IPS-15b (cell line): ENCODE measurements around the gene PHF19.

ENCODE experiments used
- H3K27me3 ChIP-seq: one replicate; pipeline ENCODE4 v1.6.1; 2013; ENCODE audit warnings: low read length; ENCODE audit not compliant: control insufficient read depth, insufficient read depth
- H3K36me3 ChIP-seq: one replicate; pipeline ENCODE4 v1.6.1; 2013; ENCODE audit warnings: low read length; ENCODE audit not compliant: control insufficient read depth, insufficient read depth
- H3K4me1 ChIP-seq: one replicate; pipeline ENCODE4 v1.6.1; 2013; ENCODE audit warnings: mild to moderate bottlenecking, low read length; ENCODE audit not compliant: control insufficient read depth, insufficient read depth
- H3K4me3 ChIP-seq: one replicate; pipeline ENCODE4 v1.5.1; 2013; ENCODE audit warnings: low read depth, low read length
- H3K9ac ChIP-seq: one replicate; pipeline ENCODE4 v1.6.1; 2013; ENCODE audit warnings: low read depth, mild to moderate bottlenecking, low read length
- H3K9me3 ChIP-seq: one replicate; pipeline ENCODE4 v1.6.1; 2013; ENCODE audit warnings: mild to moderate bottlenecking, low read length; ENCODE audit not compliant: control insufficient read depth, insufficient read depth

The PHF19 gene

GRCh38 chr9:120853198-120853597 is 23.8 kb downstream of the PHF19 start:
- Histone ChIP-seq H3K9me3 (no peaks in the 10 kb centered on the region), H3K36me3 (peaks cover 9% of the 10 kb centered on the region), H3K27me3 (no peaks in the 10 kb centered on the region), H3K4me1 (peaks cover 16% of the 10 kb centered on the region), H3K4me3 (no peak overlapping the region), H3K9ac (no peak overlapping the region)

- no peak overlapping the region for H3K9ac ChIP-seq
- no peaks in the 10 kb centered on the region for H3K9me3 ChIP-seq
- H3K4me3 ChIP-seq, result no peak overlapping the region
- H3K4me1 ChIP-seq, result peaks cover 16% of the 10 kb centered on the region
- peaks cover 3% of the 10 kb centered on the region for H3K36me3 ChIP-seq
- no peaks in the 10 kb centered on the region for H3K27me3 ChIP-seq
Observed at GRCh38 chr9:120852240-120853010, 24.6 kb downstream of the PHF19 start.

- Histone ChIP-seq H3K4me1 (peaks cover 26% of the 10 kb centered on the region), H3K9me3 (no peaks in the 10 kb centered on the region), H3K36me3 (no peaks in the 10 kb centered on the region), H3K4me3 (no peak overlapping the region), H3K9ac (no peak overlapping the region), H3K27me3 (no peaks in the 10 kb centered on the region)
Observed at GRCh38 chr9:120851449-120851848, 25.5 kb downstream of the PHF19 start.

- no peaks in the 10 kb centered on the region for H3K36me3 ChIP-seq
- no peaks in the 10 kb centered on the region for H3K9me3 ChIP-seq
- H3K4me1 ChIP-seq, result peaks cover 28% of the 10 kb centered on the region
- no peak overlapping the region for H3K9ac ChIP-seq
- no peaks in the 10 kb centered on the region for H3K27me3 ChIP-seq
- no peak overlapping the region for H3K4me3 ChIP-seq
Observed at GRCh38 chr9:120850315-120850714, 26.7 kb downstream of the PHF19 start.

GRCh38 chr9:120846906-120847305 is 30.1 kb downstream of the PHF19 start:
- H3K4me1 ChIP-seq, result peaks cover 18% of the 10 kb centered on the region
- H3K9me3 ChIP-seq, result no peaks in the 10 kb centered on the region
- peak overlapping the region; percentile 20 for H3K9ac ChIP-seq
- no peaks in the 10 kb centered on the region for H3K36me3 ChIP-seq
- H3K4me3 ChIP-seq, result no peak overlapping the region
- no peaks in the 10 kb centered on the region for H3K27me3 ChIP-seq

- no peaks in the 10 kb centered on the region for H3K36me3 ChIP-seq
- no peak overlapping the region for H3K9ac ChIP-seq
- H3K4me1 ChIP-seq, result peaks cover 12% of the 10 kb centered on the region
- no peaks in the 10 kb centered on the region for H3K9me3 ChIP-seq
- H3K27me3 ChIP-seq, result no peaks in the 10 kb centered on the region
- H3K4me3 ChIP-seq, result no peak overlapping the region
Observed at GRCh38 chr9:120846251-120846889, 30.6 kb downstream of the PHF19 start.

- H3K36me3 ChIP-seq, result no peaks in the 10 kb centered on the region
- H3K9me3 ChIP-seq, result no peaks in the 10 kb centered on the region
- no peaks in the 10 kb centered on the region for H3K27me3 ChIP-seq
- H3K4me3 ChIP-seq, result no peak overlapping the region
- no peak overlapping the region for H3K9ac ChIP-seq
- H3K4me1 ChIP-seq, result peaks cover 12% of the 10 kb centered on the region
Observed at GRCh38 chr9:120845255-120845654, 31.7 kb downstream of the PHF19 start.

- Histone ChIP-seq H3K36me3 (no peaks in the 10 kb centered on the region), H3K4me1 (peaks cover 15% of the 10 kb centered on the region), H3K9ac (peak within 1 kb of the TSS; percentile 90), H3K4me3 (peak within 1 kb of the TSS; percentile 86), H3K27me3 (no peaks in the 10 kb centered on the region), H3K9me3 (no peaks in the 10 kb centered on the region)
Observed at GRCh38 chr9:120842685-120843485, 34.1 kb downstream of the PHF19 start, which contains the start of gene PSMD5. TSS of gene PSMD5 (minus strand) at chr9:120842922. CDS start at chr9:120842909, 13 bp downstream.

- Histone ChIP-seq H3K4me1 (peaks cover 12% of the 10 kb centered on the region), H3K9ac (peak overlapping the region; percentile 90), H3K27me3 (no peaks in the 10 kb centered on the region), H3K36me3 (no peaks in the 10 kb centered on the region), H3K4me3 (peak overlapping the region; percentile 86), H3K9me3 (no peaks in the 10 kb centered on the region)
Observed at GRCh38 chr9:120841930-120842684, 34.9 kb downstream of the PHF19 start.

- no peak overlapping the region for H3K4me3 ChIP-seq
- no peaks in the 10 kb centered on the region for H3K36me3 ChIP-seq
- H3K27me3 ChIP-seq, result no peaks in the 10 kb centered on the region
- no peak overlapping the region for H3K9ac ChIP-seq
- H3K9me3 ChIP-seq, result no peaks in the 10 kb centered on the region
- peaks cover 3% of the 10 kb centered on the region for H3K4me1 ChIP-seq
Observed at GRCh38 chr9:120839146-120839545, 37.8 kb downstream of the PHF19 start.

GRCh38 chr9:120837921-120838320 is 39.1 kb downstream of the PHF19 start:
- H3K4me1 ChIP-seq, result peaks cover 8% of the 10 kb centered on the region
- no peak overlapping the region for H3K9ac ChIP-seq
- no peaks in the 10 kb centered on the region for H3K36me3 ChIP-seq
- no peaks in the 10 kb centered on the region for H3K9me3 ChIP-seq
- no peaks in the 10 kb centered on the region for H3K27me3 ChIP-seq
- H3K4me3 ChIP-seq, result no peak overlapping the region
